NCI-H748 (cell line): ENCODE results near the gene FERMT3.
"Not testable (repeated sequence)": the region's sequence is repeated elsewhere in the genome, so short reads cannot be mapped to it uniquely, and the experiment has no call there.

Source experiments
- DNase-seq: peaks from one replicate; lab custom pipeline; 2025; ENCODE audit not compliant: unreplicated experiment; lab: John Stamatoyannopoulos, UW

Gene FERMT3

DNA sequence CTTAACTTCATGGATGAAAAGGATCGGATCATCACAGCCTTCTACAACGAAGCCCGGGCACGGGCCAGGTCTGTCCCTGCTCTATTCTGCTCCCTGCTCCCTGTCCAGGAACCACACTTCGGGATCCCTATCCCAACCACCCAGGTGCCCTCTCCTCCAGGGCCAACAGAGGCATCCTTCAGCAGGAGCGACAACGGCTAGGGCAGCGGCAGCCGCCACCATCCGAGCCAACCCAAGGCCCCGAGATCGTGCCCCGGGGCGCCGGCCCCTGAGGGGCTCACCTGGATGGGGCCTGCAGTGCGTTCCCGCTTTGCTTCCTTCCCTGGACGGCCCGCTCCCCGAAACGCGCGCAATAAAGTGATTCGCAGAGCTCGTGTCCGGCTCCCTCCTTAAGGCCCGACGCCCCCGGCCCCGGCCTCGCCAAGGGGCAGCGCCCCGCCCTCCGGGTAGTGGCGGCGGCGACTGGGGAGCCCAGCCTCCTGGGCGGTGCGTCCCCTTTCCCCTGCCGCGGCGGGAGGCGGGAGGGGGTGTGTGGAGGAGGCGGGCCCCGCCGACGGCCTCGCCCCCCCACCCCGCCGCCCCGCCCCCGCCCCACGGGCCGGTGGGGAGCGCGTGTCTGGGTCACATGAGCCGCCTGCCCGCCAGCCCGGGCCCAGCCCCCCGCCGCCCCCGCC lies 27.5 kb downstream of the FERMT3 start, which contains the start of gene VEGFB:
VEGFB (plus strand) TSS at position 672 of the 674 bp plus-strand sequence. CDS start 250 bp downstream, outside the sequence.
- peak; percentile 80 for DNase-seq

DNA sequence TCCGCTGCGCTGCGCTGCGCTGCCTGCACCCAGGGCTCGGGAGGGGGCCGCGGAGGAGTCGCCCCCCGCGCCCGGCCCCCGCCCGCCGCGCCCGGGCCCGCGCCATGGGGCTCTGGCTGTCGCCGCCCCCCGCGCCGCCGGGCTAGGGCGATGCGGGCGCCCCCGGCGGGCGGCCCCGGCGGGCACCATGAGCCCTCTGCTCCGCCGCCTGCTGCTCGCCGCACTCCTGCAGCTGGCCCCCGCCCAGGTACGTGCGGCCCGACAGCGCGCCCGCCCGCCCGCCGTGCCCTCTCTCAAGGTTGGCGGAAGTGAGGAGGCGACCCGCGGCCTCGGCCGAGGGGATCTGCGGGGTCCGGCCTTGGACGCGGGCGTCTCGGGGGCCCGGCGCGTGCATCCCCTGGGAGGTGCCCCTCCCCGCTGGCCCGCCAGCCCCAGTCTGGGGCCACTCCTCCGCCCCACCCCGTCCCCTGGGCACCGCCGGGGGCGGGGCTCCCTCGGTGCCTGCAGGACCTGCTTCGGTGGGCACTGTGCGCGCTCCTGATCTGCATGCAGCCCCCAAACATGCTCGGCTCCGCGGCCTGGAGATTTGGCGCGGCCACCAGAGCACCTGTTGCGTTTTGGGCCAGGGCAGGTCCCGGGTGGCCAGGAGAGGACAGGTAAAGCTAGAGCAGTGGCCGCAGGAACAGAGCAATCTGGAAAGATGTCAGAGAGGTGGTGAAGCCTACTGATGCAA lies 28.3 kb downstream of the FERMT3 start:
- peak; percentile 71 for DNase-seq

DNA sequence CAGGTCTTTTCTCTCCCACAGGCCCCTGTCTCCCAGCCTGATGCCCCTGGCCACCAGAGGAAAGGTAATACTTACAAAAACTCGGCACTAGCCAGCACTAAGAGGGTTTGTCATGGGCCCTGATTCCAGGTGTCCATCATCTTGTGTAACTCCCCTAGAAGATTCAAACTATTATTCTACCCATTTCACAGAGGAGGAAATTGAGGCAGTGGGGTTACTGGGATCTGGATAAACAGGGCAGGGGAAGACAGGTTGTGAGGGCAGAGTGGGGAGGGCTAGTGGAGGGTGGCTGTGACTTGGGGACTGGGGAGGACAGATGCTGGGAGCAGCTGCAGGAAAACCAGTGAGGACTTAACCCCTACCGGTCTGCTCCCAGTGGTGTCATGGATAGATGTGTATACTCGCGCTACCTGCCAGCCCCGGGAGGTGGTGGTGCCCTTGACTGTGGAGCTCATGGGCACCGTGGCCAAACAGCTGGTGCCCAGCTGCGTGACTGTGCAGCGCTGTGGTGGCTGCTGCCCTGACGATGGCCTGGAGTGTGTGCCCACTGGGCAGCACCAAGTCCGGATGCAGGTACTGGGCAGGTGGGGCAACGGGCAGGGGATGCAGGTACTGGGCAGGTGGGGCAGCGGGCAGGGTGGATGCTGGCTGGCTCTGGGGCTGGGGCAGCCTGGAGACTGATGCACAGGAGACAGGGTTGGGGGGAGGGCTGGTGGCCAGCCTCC lies 29.1 kb downstream of the FERMT3 start:
- no peak for DNase-seq

DNA sequence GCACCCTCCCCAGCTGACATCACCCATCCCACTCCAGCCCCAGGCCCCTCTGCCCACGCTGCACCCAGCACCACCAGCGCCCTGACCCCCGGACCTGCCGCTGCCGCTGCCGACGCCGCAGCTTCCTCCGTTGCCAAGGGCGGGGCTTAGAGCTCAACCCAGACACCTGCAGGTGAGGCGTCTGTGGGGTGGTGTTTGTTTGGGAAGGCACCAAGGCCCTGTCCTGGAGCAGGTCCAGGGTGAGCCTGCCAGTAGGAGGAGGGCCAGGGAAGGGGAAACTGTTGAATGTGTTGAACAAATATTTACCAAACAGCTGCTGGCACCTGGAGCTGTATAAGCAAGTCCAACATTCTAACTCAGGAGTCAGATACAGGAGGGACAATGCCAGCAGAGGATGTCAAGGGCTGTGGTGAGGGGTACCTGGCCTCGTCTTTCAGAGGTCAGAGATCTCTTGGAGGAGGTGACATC lies 31.0 kb downstream of the FERMT3 start:
- peak; percentile 97 for DNase-seq

DNA sequence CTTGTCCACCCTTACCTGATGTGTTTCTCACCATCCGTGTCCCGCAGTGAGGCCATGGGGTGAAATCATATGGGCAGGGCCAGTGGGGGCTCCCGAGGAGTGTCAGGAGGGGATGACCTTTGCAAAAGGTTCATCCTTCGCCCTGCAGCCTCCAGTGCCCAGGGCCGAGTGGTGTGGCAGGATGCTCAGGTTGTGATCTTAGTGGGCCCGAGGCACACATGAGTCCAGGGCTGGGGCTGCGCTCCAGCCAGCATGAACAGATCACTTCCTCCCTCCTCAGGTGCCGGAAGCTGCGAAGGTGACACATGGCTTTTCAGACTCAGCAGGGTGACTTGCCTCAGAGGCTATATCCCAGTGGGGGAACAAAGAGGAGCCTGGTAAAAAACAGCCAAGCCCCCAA lies 31.6 kb downstream of the FERMT3 start:
- no peak for DNase-seq

DNA sequence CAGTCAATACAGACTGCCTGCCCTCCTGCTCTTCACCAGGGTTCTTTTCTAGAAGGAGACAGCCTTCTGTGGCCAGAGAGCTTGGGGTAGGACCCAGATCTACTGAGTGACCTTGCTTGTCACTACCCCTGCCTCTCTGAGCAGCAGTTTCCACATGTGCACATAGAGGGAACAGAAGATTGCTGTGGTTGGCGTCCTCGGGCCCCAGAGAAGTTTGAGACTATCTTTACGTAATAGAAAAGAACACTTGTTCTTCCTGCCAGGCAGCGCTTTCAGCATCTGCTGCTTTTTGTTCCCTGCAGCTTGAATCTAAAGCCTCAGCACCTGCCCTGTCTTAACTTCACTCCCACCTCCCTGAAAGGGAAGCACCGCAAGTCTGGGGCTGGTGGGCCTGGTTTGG lies 32.5 kb downstream of the FERMT3 start:
- DNase-seq = no peak

DNA sequence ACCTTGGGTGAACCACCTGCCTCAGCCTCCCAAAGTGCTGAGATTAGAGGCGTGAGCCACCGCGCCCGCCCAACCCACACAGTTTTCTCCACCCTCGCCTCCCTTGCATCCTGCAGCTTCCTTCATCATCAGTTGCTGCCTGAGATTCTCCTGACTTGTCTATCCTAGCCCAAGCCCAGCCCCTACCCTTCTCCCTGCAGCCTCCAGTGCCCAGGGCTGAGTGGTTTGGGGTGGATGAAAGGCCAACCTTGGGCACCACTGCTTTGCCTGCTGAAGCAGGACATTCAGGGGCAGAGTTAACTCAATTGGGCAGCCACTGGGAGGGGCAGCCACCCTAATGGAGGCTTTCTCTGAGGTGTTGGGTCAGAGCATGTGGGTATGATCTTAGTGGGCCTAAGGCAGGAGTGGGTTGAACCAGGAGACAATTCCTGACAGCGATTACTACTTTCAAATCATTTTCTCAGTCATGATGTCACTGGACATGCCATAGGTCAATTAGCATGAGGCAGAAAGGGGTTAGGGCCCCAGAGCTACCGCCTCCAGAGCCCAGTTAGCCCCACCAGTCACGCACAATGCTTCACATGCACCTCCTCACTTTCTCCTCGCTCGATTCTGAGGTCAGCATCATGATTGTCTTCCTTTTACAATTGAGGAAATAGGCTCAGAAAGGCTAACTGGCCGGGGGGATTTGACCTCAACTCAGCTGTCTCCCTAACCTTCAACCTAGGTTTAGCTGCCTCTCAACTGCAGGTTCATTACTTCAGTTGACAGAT lies 33.3 kb downstream of the FERMT3 start:
- DNase-seq = no peak

DNA sequence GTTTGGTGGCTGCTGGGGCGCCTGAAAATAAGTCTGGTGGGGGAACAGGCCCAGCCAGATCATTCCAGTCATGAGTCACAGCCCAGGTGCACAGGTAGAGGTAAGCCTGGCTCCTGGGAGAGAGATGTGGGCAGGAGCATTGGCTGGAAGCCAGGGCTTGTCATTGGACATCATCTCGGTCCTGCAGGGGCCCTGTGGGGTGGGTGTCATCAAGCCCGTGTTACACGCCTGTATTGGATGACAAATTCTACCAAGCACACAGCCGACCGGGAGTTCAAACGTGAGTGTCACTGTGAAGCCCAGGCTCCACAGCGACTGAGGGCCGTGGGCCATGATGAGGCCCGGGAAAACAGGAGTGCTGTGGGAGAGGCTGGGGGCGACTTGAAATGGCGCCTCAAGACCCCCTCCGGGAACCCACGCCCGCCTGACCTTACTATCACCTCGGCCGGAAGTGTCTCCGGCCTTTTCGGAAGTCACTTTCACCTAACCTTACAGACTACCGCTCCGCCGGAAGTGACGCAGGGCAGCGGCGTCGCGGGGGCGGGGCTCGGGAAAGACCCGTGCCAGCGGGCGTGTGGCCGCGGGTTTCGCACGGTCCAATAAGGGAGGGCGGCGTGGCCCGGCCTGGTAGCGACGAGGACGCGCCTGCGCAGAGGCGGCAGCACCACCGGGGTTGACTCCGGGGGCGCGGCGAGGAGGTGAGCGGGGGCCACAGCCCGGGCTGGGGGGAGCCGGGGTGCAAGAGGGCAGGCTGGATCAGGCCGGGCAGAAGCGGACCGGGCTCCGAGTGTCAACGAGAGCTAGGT lies 34.1 kb downstream of the FERMT3 start, which contains the start of gene FKBP2:
FKBP2 (plus strand) TSS at position 661 of the 806 bp plus-strand sequence. CDS start 1,293 bp downstream, outside the sequence.
- DNase-seq = peak; percentile 98

DNA sequence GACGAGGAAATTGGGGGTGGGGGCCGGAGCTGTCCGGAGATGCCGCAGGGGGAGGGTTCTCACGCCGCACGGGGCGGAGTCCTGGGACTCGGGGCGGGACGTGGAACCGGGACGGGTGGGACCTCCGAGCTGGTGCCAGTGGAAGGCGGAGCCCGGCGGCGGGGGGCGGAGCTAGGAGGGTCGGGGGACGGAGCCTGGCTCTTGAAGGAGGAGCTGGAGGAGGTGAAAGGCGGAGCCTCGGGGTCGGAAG lies 34.6 kb downstream of the FERMT3 start:
- DNase-seq = no peak

DNA sequence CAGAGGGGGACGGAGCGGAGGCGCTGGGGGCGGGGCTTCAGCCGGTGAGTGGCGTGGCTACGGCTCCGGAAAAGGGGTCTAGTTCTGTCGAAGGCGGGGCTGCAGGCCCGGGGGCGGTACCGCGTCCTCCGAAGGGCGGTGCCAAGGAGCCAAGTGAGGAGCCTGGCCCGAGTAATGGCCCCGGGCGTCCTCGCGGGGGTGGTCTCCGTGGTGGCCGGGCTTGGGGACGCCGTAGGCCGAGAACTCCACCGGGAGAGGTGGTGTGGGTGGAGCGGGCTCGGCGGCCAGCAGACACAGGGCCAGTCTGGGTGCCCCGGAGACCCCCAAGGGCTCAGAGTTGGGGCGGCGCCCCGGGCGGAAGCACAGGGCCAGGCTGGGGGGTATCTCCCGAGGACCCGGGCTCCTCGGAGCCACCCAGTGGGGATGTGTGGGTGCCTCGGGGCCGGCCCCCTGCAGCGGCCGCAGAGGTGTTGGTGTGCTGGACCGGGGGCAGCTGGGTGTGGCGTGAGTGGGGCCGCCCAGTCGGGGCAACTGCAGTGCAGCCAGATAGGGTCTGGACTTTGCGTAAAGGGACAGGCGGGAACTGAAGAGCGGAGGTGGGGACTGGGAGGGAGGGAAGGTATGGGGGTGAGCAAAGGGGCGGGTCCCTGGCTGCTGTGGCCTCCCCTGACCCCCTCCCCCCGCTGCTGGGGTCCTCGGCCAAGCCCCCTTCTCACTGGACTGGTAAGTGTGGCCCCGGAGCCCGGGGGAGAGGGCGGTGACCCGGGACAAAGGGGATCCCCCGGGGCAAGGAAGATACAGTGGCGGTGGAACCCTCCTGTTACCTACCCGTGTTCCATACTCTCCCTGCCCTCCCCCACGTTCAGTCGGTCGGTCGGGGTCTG lies 35.2 kb downstream of the FERMT3 start:
- DNase-seq = peak; percentile 97

DNA sequence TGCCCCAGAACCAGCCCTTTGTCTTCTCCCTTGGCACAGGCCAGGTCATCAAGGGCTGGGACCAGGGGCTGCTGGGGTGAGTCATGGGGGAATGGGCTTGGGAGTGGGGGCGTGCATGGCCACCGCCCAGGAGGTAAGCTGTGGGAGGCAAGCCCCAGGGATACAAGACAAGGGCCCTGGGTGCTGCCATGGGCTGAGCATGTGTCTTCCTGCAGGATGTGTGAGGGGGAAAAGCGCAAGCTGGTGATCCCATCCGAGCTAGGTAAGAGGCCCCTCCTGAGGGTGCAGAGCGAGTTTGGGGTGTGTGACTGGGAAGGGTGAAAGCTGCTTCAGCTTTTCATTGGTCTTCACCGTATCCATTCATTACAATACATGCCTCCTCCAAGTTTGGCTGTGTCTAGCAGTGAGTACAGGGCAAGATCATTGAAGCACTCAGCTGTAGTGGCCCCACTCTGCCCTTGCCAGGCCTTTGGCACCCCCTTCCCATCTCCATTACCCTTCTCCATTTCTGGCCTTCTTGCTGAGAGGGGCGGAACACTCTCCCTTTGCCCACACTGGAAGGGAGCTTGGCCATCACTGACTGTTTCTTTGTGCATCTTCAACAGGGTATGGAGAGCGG lies 36.8 kb downstream of the FERMT3 start:
- no peak for DNase-seq

DNA sequence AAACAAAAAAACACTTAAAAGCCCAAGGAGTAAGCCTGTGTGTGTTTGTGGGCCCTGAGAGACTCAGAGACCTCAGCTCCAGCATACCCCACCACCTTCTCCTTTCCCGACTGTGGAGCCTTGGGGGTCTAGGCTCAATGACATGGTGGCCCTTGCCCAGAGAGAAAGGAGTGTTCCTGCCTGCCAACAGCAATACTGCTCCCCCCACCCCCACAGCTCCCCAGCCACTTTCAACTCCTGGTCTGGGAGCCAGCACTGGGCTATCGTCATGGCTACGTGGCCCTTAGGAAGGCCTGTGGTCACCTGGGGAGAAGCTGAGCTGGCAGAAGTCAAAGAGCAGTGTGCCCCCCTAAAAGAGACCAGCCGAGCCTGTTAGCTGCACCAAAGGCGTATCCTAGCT lies 37.6 kb downstream of the FERMT3 start:
- DNase-seq = no peak

DNA sequence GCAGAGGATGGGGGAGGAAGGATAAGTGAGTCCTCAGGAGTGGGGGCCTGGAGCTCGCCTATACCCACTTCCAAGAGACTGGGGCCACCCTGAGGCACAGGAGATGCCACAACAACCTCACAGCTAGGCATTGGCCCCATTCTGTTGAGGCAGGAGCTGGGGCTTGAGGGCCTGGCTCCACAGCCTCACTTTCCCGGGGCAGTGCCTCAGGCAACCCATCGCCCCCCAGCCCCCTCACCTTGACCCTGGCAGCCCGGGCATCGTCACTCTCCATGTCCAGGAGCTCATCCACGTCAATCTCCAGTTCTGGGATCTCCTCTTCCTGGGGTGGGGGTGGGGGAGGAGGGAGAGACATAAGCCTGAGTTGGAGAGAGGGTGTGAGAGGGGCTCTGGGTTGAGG lies 38.4 kb downstream of the FERMT3 start:
- no peak for DNase-seq

DNA sequence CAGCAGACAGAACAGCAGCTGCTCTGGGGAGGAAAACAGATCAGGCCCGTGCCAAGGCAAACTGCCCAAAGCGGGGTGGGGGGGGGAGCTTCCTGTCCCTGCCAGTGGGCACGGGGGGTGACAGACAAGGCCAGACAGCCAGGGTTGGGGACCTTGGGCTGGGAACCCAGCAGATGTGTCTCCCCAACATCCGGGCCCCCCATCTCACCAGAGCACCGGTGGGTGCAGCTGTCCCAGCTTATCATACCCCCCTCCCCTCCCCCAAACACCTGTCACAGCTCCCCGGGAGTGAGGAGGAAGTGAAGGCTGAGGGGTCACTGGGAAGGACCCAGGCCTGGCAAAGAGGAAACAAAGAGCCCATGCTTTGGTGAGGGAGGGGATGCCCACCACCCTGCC lies 38.9 kb downstream of the FERMT3 start:
- DNase-seq = peak; percentile 43

DNA sequence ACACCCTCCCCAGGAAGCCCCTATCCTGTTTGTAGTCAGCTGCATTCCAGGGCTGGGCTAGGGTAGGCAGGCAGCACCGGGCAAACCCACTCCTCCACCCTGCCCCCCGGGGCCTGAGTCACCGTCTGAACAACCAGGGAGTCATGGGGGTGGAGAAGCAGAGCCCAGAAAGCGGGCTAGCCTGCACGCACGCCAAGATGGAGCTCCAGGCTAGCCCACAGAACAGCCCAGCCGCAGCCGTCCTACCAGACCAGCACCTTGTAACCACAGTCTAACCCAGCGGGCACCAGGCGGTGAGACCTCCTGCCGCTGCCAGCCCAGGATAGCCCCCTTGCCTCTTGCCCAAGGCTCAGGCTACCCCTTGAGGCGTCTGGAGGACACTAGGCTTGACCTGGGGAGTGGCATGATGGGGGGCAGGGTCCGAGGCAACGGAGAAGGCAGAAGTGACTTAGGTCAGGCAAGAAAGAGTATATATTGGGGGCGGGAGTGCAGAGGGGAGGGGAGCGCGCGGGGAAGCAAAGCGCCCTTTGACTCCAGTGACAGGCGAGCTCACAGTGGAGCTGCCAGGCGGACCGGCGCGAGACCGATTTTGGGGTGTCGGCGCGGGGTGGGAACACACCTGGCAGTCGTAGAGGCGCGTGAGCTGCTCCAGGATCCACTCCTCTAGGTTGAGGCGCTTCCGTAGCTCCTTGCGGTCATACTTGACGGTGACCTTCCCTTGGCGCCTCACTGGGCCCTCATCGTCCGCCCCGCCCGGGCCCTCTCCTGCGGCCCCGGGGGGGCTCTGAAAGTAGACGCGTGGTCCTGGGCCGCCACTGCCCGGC lies 39.5 kb downstream of the FERMT3 start:
- peak; percentile 56 for DNase-seq

DNA sequence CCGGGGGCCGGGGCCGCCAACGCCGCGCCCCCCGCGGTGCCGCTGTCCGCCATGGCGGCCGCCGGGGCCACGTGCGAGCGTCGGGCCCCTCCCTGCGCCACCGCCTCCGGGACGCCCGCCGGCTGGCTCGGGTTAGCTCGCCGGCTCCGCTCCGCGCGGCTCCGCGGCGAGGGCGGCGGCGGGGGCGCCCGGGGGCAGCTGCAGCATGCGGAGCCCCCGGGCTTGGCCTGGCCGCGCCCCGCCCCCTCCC lies 40.0 kb downstream of the FERMT3 start:
- not testable (repeated sequence) for DNase-seq

DNA sequence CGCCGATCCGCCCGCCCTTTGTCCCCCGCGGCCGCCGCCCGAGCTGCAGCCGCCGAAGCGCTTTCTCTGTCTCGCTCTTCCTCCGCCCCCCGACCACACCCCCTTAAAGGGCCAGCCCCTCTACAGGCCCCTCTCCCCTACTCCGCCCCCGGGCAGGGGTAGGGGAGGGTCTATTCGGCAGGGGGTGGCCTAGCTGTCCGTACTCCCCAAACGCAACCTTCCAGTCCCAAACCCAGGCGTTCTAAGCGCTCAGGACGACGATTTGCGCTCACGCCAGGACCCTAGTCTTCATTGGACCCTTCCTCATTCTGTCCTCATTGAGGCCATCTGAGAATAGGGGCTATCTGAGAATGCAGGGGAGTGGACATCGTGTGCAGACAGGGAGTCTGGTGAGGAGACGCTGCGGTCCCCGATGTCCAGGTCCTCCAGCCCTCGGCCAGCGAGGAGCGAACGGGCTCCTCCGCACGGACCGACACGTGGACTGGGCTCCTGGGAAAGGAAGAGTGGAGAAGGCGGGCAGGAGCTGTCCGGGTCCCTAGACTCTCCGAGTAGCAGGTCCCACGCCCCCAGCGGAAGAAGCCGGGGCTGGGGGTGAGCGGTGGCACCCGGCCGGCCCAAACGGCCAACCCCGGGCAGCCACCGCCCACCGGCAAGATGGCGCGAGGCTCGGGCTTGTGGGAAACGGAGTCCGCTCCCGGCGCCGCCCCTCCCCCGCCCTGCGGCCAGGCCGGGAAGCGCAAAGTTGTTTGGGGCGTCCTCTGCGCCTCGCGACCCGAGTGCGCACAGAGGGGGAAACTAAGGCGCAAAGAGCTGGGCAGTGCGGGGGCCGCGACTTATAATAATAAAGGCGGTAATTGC lies 40.6 kb downstream of the FERMT3 start, which contains the start of gene PPP1R14B:
PPP1R14B (minus strand) TSS at position 73 of the 858 bp plus-strand sequence. CDS start 270 bp downstream, outside the sequence.
- DNase-seq = peak; percentile 91
